ENCODE measurements around the gene PAK1. TPM values are rescaled to one million over a fixed set of nuclear protein-coding genes. Genes with fewer than 3 reads are reported as not detected.

The PAK1 gene
- polyA plus RNA-seq, 3 donors = 128 to 195 (median 134) TPM

DNA sequence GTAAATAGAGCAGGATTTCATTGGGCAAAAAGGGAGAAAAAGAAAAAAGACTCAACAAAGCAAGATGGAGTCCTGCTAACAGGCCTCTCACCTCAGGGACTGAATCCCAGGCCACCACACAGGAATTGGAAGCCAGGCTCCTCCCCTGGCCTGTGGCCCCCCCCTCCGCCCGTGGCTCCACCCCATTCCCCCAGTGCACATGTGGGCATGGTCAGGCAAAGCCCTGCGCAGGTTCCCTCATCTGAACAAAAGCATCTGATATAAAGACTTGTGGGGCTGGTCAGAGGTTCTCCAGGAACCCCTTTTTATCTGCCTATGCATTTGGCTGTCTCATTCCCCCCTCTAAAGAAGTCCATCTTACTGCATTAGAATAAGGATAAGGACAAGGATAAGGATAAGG, 46.0 kb upstream of the PAK1 start:
- Mint-ChIP-seq H3K4me1 (peaks cover 10% of the 10 kb centered on the region), H3K36me3 (no peaks in the 10 kb centered on the region), H3K27ac (no peak overlapping the region), H3K27me3 (ENCODE audit: low read depth in 3 of 3) (peaks cover 1 to 7% (median 2%) of the 10 kb centered on the region in 3 donors), H3K4me3 (no peak overlapping the region), H3K9me3 (peaks cover 0 to 2% (median 0%) of the 10 kb centered on the region in 7 donors)
- Histone ChIP-seq H3K4me3 (replicated peaks in 1 of 3; ENCODE audit: low read depth in 2 of 3, low read length in 3 of 3) (no peak overlapping the region), H2AFZ (ENCODE audit: insufficient read depth, low read depth, low read length, poor library complexity, severe bottlenecking) (no peak overlapping the region), H3K4me1 (ENCODE audit: control insufficient read depth in 1 of 2, insufficient read depth in 2 of 2, low read length in 2 of 2) (peaks cover 8% of the 10 kb centered on the region in 2 donors), H3K9ac (ENCODE audit: insufficient read depth, low read length, poor library complexity, severe bottlenecking) (no peak overlapping the region), H4K20me1 (ENCODE audit: insufficient read depth, low read length) (no peaks in the 10 kb centered on the region), H3K79me2 (ENCODE audit: insufficient read depth, low read length) (no peaks in the 10 kb centered on the region), H3K4me2 (replicated peaks; ENCODE audit: extremely low read depth, low read length, poor library complexity, severe bottlenecking) (no peak overlapping the region), H3K27me3 (ENCODE audit: control insufficient read depth in 2 of 2, insufficient read depth in 2 of 2, low read length in 2 of 2) (no peaks in the 10 kb centered on the region), H3K27ac (ENCODE audit: low read depth in 1 of 2, low read length in 2 of 2) (no peak overlapping the region), H3K36me3 (replicated peaks in 1 of 2; ENCODE audit: control insufficient read depth in 1 of 2, insufficient read depth in 2 of 2, low read length in 2 of 2) (no peaks in the 10 kb centered on the region), H3K9me3 (replicated peaks in 1 of 2; ENCODE audit: control insufficient read depth in 1 of 2, insufficient read depth in 1 of 2, low read length in 2 of 2) (no peaks in the 10 kb centered on the region)
- TF ChIP-seq, protein P1, sequence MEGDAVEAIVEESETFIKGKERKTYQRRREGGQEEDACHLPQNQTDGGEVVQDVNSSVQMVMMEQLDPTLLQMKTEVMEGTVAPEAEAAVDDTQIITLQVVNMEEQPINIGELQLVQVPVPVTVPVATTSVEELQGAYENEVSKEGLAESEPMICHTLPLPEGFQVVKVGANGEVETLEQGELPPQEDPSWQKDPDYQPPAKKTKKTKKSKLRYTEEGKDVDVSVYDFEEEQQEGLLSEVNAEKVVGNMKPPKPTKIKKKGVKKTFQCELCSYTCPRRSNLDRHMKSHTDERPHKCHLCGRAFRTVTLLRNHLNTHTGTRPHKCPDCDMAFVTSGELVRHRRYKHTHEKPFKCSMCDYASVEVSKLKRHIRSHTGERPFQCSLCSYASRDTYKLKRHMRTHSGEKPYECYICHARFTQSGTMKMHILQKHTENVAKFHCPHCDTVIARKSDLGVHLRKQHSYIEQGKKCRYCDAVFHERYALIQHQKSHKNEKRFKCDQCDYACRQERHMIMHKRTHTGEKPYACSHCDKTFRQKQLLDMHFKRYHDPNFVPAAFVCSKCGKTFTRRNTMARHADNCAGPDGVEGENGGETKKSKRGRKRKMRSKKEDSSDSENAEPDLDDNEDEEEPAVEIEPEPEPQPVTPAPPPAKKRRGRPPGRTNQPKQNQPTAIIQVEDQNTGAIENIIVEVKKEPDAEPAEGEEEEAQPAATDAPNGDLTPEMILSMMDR (IDR thresholded peaks at IDR 0.05) = no peak
- 100% methylated on average over 3 of the region's 3 CpGs for WGBS (ENCODE audit: insufficient coverage)
- no peak for DNase-seq
- intact Hi-C loops (cut with micrococcal nuclease) = no loop called here

DNA sequence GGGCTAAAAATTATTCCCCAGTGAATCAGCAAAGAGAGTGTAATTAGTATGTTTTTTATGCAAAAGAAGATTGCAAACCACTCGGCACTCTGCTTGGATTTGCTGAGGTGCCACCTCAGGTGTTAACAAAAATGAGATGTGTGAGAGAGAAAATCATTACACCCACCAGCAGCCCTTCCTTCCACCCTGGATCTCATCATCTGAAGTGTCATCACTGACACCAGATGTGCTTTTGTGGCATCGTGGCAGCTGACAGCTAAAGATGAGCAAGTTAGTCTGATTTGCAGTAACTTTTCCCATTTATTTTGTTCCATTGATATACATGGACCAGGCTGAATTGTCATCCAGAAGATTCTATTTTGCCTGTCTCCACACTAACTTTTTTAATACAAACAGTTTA, 44.6 kb upstream of the PAK1 start:
- H3K9me3 ChIP-seq (replicated peaks in 1 of 2; ENCODE audit: control insufficient read depth in 1 of 2, insufficient read depth in 1 of 2, low read length in 2 of 2) = no peaks in the 10 kb centered on the region
- Mint-ChIP-seq H3K4me3 (no peak overlapping the region), H3K27ac (no peak overlapping the region), H3K36me3 (no peaks in the 10 kb centered on the region), H3K27me3 (ENCODE audit: low read depth in 3 of 3) (peaks cover 1 to 7% (median 2%) of the 10 kb centered on the region in 3 donors), H3K4me1 (peaks cover 8% of the 10 kb centered on the region), H3K9me3 (no peaks in the 10 kb centered on the region)
- DNase-seq = no peak
- 78% methylated on average over 1 of the region's 2 CpGs for WGBS (ENCODE audit: insufficient coverage)
- no peak overlapping the region for H2AFZ ChIP-seq (ENCODE audit: insufficient read depth, low read depth, low read length, poor library complexity, severe bottlenecking)
- H3K4me3 ChIP-seq (replicated peaks in 1 of 3; ENCODE audit: low read depth in 2 of 3, low read length in 3 of 3) = no peak overlapping the region
- H3K9ac ChIP-seq (ENCODE audit: insufficient read depth, low read length, poor library complexity, severe bottlenecking) = no peak overlapping the region
- H3K4me2 ChIP-seq (replicated peaks; ENCODE audit: extremely low read depth, low read length, poor library complexity, severe bottlenecking) = no peak overlapping the region
- H3K79me2 ChIP-seq (ENCODE audit: insufficient read depth, low read length) = no peaks in the 10 kb centered on the region
- H4K20me1 ChIP-seq (ENCODE audit: insufficient read depth, low read length) = no peaks in the 10 kb centered on the region
- no peak overlapping the region for H3K27ac ChIP-seq (ENCODE audit: low read depth in 1 of 2, low read length in 2 of 2)
- no peaks in the 10 kb centered on the region for H3K36me3 ChIP-seq (replicated peaks in 1 of 2; ENCODE audit: control insufficient read depth in 1 of 2, insufficient read depth in 2 of 2, low read length in 2 of 2)
- H3K4me1 ChIP-seq (ENCODE audit: control insufficient read depth in 1 of 2, insufficient read depth in 2 of 2, low read length in 2 of 2) = peaks cover 8 to 10% of the 10 kb centered on the region in 2 donors
- intact Hi-C loops (cut with micrococcal nuclease) = no loop called here
- no peaks in the 10 kb centered on the region for H3K27me3 ChIP-seq (ENCODE audit: control insufficient read depth in 2 of 2, insufficient read depth in 2 of 2, low read length in 2 of 2)
- TF ChIP-seq, protein P1 (IDR thresholded peaks at IDR 0.05) = no peak
